SU-DHL-6 (cell line): ENCODE measurements around the gene TARBP1.

Experiments used
- H2AFZ ChIP-seq: fragments of 200-600 bp; sonication (generic); 2 replicates; pipeline ENCODE4 v1.6.1; 2014; ENCODE audit warnings: low read depth, mild to moderate bottlenecking, moderate library complexity, mixed read lengths, antibody characterized with exemption, low read length; ENCODE audit not compliant: severe bottlenecking
- H3F3A ChIP-seq: fragments of 200-600 bp; shearing (Covaris generic); 2 replicates; pipeline ENCODE4 v1.6.0; 2016; ENCODE audit warnings: antibody characterized with exemption, mild to moderate bottlenecking; ENCODE audit not compliant: insufficient read depth
- H3K27ac ChIP-seq: fragments of 200-600 bp; sonication (generic); 2 replicates; pipeline ENCODE4 v1.5.1; 2016; ENCODE audit warnings: low read depth, mild to moderate bottlenecking, low read length, moderate library complexity, mixed read lengths
- H3K27me3 ChIP-seq: fragments of 200-600 bp; sonication (generic), shearing (Covaris generic); 2 replicates; pipeline ENCODE4 v1.6.0; 2014; ENCODE audit warnings: mild to moderate bottlenecking, low read length
- H3K36me3 ChIP-seq: fragments of 200-600 bp; sonication (generic); 2 replicates; pipeline ENCODE4 v1.6.1; 2014; ENCODE audit warnings: mild to moderate bottlenecking, low read length, mixed read lengths
- H3K4me2 ChIP-seq: fragments of 300-600, 200-600 bp; shearing (Covaris generic), sonication (generic); 2 replicates; pipeline ENCODE4 v1.6.0; 2014; ENCODE audit warnings: low read length, low read depth, mild to moderate bottlenecking; ENCODE audit not compliant: poor library complexity, severe bottlenecking
- H3K4me3 ChIP-seq: fragments of 200-600 bp; sonication (generic); 2 replicates; pipeline ENCODE4 v1.5.1; 2014; ENCODE audit warnings: antibody characterized with exemption, low read length, mild to moderate bottlenecking, mixed read lengths; ENCODE audit not compliant: insufficient read depth, poor library complexity, severe bottlenecking
- H3K79me2 ChIP-seq: fragments of 200-600 bp; sonication (generic); 2 replicates; pipeline ENCODE4 v1.6.1; 2014; ENCODE audit warnings: mild to moderate bottlenecking, low read length, moderate library complexity; ENCODE audit not compliant: insufficient read depth
- H3K9ac ChIP-seq: fragments of 200-600 bp; sonication (generic); 2 replicates; pipeline ENCODE4 v1.7.0; 2014; ENCODE audit warnings: mild to moderate bottlenecking, low read length
- H3K9me2 ChIP-seq: fragments of 200-600 bp; sonication (generic); replicated peaks from 2 replicates; pipeline ENCODE4 v1.6.1; 2014; ENCODE audit warnings: low read length; ENCODE audit not compliant: insufficient read depth
- H3K9me3 ChIP-seq: fragments of 200-600 bp; sonication (generic); 2 replicates; pipeline ENCODE4 v1.6.1; 2014; ENCODE audit warnings: low read length, mixed read lengths; ENCODE audit not compliant: insufficient read depth
- H4K20me1 ChIP-seq: fragments of 200-600 bp; sonication (generic); 2 replicates; pipeline ENCODE4 v1.6.1; 2014; ENCODE audit warnings: low read depth, mild to moderate bottlenecking, antibody characterized with exemption, low read length, moderate library complexity, mixed read lengths
- CTCF ChIP-seq: fragments of 200-600 bp; sonication (generic); IDR thresholded peaks from one replicate; pipeline ENCODE4 v1.5.1; 2017; ENCODE audit warnings: antibody characterized with exemption, mild to moderate bottlenecking, low read length, moderate library complexity; ENCODE audit not compliant: insufficient read depth, poor library complexity, severe bottlenecking
- EZH2phosphoT487 ChIP-seq: fragments of 200-600 bp; sonication (generic), shearing (Covaris generic); conservative IDR thresholded peaks from 2 replicates; pipeline ENCODE4 v1.6.1; 2018; ENCODE audit warnings: mild to moderate bottlenecking, antibody characterized with exemption, low read length, moderate library complexity, mixed read lengths

The TARBP1 gene

GRCh38 chr1:234355782-234356510, 123.0 kb downstream of the TARBP1 start:
- Histone ChIP-seq H3K79me2 (no peaks in the 10 kb centered on the region; the same call in 1 of the 2 replicates), H4K20me1 (no peaks in the 10 kb centered on the region), H3K9ac (peak overlapping the region; percentile 57; the same call in 1 of the 2 replicates), H3K9me3 (no peaks in the 10 kb centered on the region), H3K4me2 (peak overlapping the region; percentile 69), H3K9me2 (no peaks in the 10 kb centered on the region), H3F3A (no peaks in the 10 kb centered on the region), H3K27ac (0 out of 2 replicates have a peak overlapping the region, but pooled peaks have one; percentile 27), H3K36me3 (no peaks in the 10 kb centered on the region), H3K27me3 (no peaks in the 10 kb centered on the region), H3K4me3 (peak overlapping the region; percentile 62), H2AFZ (peak overlapping the region; percentile 76)
- TF ChIP-seq EZH2phosphoT487 (no peak), CTCF (no peak)

- no peak overlapping the region for H3K4me3 ChIP-seq
Observed at GRCh38 chr1:234348964-234349363, 130.0 kb downstream of the TARBP1 start.

GRCh38 chr1:234345237-234345636, 133.7 kb downstream of the TARBP1 start:
- H3K27me3 ChIP-seq = no peaks in the 10 kb centered on the region
- H3K9me3 ChIP-seq = no peaks in the 10 kb centered on the region
- TF ChIP-seq EZH2phosphoT487 (no peak), CTCF (no peak)
- H3K27ac ChIP-seq = no peak overlapping the region
- no peak overlapping the region for H2AFZ ChIP-seq
- no peaks in the 10 kb centered on the region for H3K9me2 ChIP-seq
- no peaks in the 10 kb centered on the region for H3K79me2 ChIP-seq
- no peak overlapping the region for H3K4me3 ChIP-seq
- H3K4me2 ChIP-seq = no peak overlapping the region
- no peaks in the 10 kb centered on the region for H3F3A ChIP-seq
- H3K36me3 ChIP-seq = no peaks in the 10 kb centered on the region
- no peak overlapping the region for H3K9ac ChIP-seq
- no peaks in the 10 kb centered on the region for H4K20me1 ChIP-seq

More at GRCh38 chr1:234348964-234349363, 130.0 kb downstream of the TARBP1 start:
- no peaks in the 10 kb centered on the region for H4K20me1 ChIP-seq
- H3K27me3 ChIP-seq = no peaks in the 10 kb centered on the region
- H3K36me3 ChIP-seq = no peaks in the 10 kb centered on the region
- H3K27ac ChIP-seq = no peak overlapping the region
- no peaks in the 10 kb centered on the region for H3K9me3 ChIP-seq
- H3K79me2 ChIP-seq = no peaks in the 10 kb centered on the region
- no peak overlapping the region for H2AFZ ChIP-seq
- H3K4me2 ChIP-seq = no peak overlapping the region
- no peaks in the 10 kb centered on the region for H3F3A ChIP-seq
- TF ChIP-seq EZH2phosphoT487 = no peak
- no peak for TF ChIP-seq CTCF
- H3K9ac ChIP-seq = no peak overlapping the region
- H3K9me2 ChIP-seq = no peaks in the 10 kb centered on the region
